HepG2 (cell line): ENCODE results near the gene PRSS53. TPM values are rescaled to one million over a fixed set of nuclear protein-coding genes. Genes with fewer than 3 reads are reported as not detected.

Experiments
- CHCHD3 ChIP-seq: sonication (generic); formaldehyde crosslinking; IDR thresholded peaks from 2 replicates; pipeline ENCODE4 v1.8.0; 2022; ENCODE audit warnings: mild to moderate bottlenecking, missing genetic modification reagents, moderate library complexity
- FOSL1 ChIP-seq: sonication (generic); formaldehyde crosslinking; IDR thresholded peaks from 2 replicates; pipeline ENCODE4 v1.9.0; 2021; ENCODE audit warnings: missing genetic modification reagents, borderline replicate concordance
- GABPA ChIP-seq, 2 experiments: IDR thresholded peaks; 2 replicates each; pipeline ENCODE4 v1.6.1; 2011 to 2016; ENCODE audit warnings: low read depth in 2 of 2, low read length in 1 of 2, missing biosample characterization in 1 of 2, missing genetic modification characterization in 1 of 2
- HMGA1 ChIP-seq: sonication (generic); formaldehyde crosslinking; conservative IDR thresholded peaks from 2 replicates; pipeline ENCODE4 v1.4.0; 2020; ENCODE audit warnings: missing genetic modification reagents
- HNF1B ChIP-seq: sonication (generic); formaldehyde crosslinking; IDR thresholded peaks from 2 replicates; pipeline ENCODE4 v1.5.1; 2020; ENCODE audit warnings: mild to moderate bottlenecking, moderate library complexity, missing genetic modification reagents
- JARID2 ChIP-seq: sonication (generic); formaldehyde crosslinking; IDR thresholded peaks from 2 replicates; pipeline ENCODE4 v1.8.1; 2023; ENCODE audit warnings: missing genetic modification reagents, inconsistent platforms; ENCODE audit not compliant: insufficient replicate concordance
- KDM5A ChIP-seq: fragments of 200-600 bp; sonication (generic); IDR thresholded peaks from 2 replicates; pipeline ENCODE4 v1.7.0; 2018; ENCODE audit warnings: antibody characterized with exemption, mild to moderate bottlenecking, low read length, borderline replicate concordance
- MXI1 ChIP-seq: IDR thresholded peaks from 3 replicates; pipeline ENCODE4 v1.6.1; 2012; ENCODE audit warnings: low read depth, low read length, inconsistent platforms, borderline replicate concordance
- NR1H2 ChIP-seq: sonication (generic); formaldehyde crosslinking; IDR thresholded peaks from 2 replicates; pipeline ENCODE4 v1.8.1; 2022; ENCODE audit warnings: low read depth, missing genetic modification reagents, borderline replicate concordance
- NRL ChIP-seq: sonication (generic); formaldehyde crosslinking; IDR thresholded peaks from 2 replicates; pipeline ENCODE4 v1.5.0; 2020; ENCODE audit warnings: missing genetic modification reagents, mild to moderate bottlenecking, moderate library complexity, borderline replicate concordance
- PTBP1 ChIP-seq: fragments of 200-400 bp; formaldehyde crosslinking; IDR thresholded peaks from 2 replicates; pipeline ENCODE4 v1.6.1; 2018; ENCODE audit warnings: low read length, low read depth; ENCODE audit not compliant: poor library complexity, severe bottlenecking
- RELA ChIP-seq: sonication (generic); formaldehyde crosslinking; IDR thresholded peaks from 2 replicates; pipeline ENCODE4 v1.4.0; 2020; ENCODE audit warnings: missing genetic modification reagents
- USF2 ChIP-seq, 2 experiments: sonication (generic) in 1 of 2; formaldehyde crosslinking in 1 of 2; IDR thresholded peaks; 2 replicates each; pipeline versions ENCODE4 v1.5.1 to v1.6.1; 2011 to 2020; ENCODE audit warnings: borderline replicate concordance in 1 of 2, low read depth in 1 of 2, low read length in 1 of 2, mild to moderate bottlenecking in 1 of 2, missing genetic modification reagents in 1 of 2, moderate library complexity in 1 of 2
- ZBTB26 ChIP-seq: IDR thresholded peaks from 2 replicates; pipeline ENCODE4 v1.6.1; 2016; ENCODE audit warnings: missing compliant biosample characterization, missing genetic modification reagents, borderline replicate concordance
- ZNF253 ChIP-seq: sonication (generic); formaldehyde crosslinking; IDR thresholded peaks from 2 replicates; pipeline ENCODE4 v1.8.0; 2022; ENCODE audit warnings: mild to moderate bottlenecking, missing genetic modification reagents, borderline replicate concordance
- ZNF460 ChIP-seq: sonication (generic); formaldehyde crosslinking; IDR thresholded peaks from 2 replicates; pipeline ENCODE4 v1.5.1; 2020; ENCODE audit warnings: missing genetic modification reagents, mild to moderate bottlenecking, borderline replicate concordance
- ZNF629 ChIP-seq: sonication (generic); formaldehyde crosslinking; conservative IDR thresholded peaks from 2 replicates; pipeline ENCODE4 v1.5.0; 2020; ENCODE audit warnings: missing genetic modification reagents
- ZNF747 ChIP-seq: sonication (generic); formaldehyde crosslinking; IDR thresholded peaks from 2 replicates; pipeline ENCODE4 v1.8.1; 2023; ENCODE audit warnings: missing genetic modification reagents, mild to moderate bottlenecking, borderline replicate concordance
- ZNF816 ChIP-seq: sonication (generic); formaldehyde crosslinking; IDR thresholded peaks from 2 replicates; pipeline ENCODE4 v1.8.0; 2022; ENCODE audit warnings: missing genetic modification reagents, mild to moderate bottlenecking, borderline replicate concordance
- polyA plus RNA-seq, 8 experiments: library from polyadenylated mRNA; depleted of rRNA in 3 of 8; stranded (reverse) in 7 of 8; unstranded in 1 of 8; fragments of >200 nt; fragmentation: Illumina TruSeq in 4 of 8; extraction: Trizol in 4 of 8; gene quantifications; 2 replicates each; pipeline versions ENCODE4 v1.2.1 to v1.2.3, GENCODE V29; 2011 to 2016; ENCODE audit warnings: low read depth in 4 of 8, missing spikeins in 1 of 8, mixed read lengths in 1 of 8; ENCODE audit not compliant: insufficient read depth in 1 of 8
- total RNA-seq, 5 experiments: library from RNA; depleted of rRNA; stranded (reverse); fragments of >200 nt; fragmentation: Illumina TruSeq; extraction: Trizol; gene quantifications; 2 replicates each; pipeline ENCODE4 v1.2.3, GENCODE V29; 2016; ENCODE audit warnings: low read depth in 1 of 5
- TF ChIP-seq, protein P1 (sequence below): sonication (generic); formaldehyde crosslinking; IDR thresholded peaks from 2 replicates; pipeline ENCODE4 v1.4.0; 2020; ENCODE audit warnings: missing genetic modification reagents

PRSS53 gene
- total and polyA plus RNA-seq, 2 of the 13 experiments (the other 11 are each of a cell fraction or from before 2014, with no cell fraction given) = 2.2 to 7.4 TPM

DNA sequence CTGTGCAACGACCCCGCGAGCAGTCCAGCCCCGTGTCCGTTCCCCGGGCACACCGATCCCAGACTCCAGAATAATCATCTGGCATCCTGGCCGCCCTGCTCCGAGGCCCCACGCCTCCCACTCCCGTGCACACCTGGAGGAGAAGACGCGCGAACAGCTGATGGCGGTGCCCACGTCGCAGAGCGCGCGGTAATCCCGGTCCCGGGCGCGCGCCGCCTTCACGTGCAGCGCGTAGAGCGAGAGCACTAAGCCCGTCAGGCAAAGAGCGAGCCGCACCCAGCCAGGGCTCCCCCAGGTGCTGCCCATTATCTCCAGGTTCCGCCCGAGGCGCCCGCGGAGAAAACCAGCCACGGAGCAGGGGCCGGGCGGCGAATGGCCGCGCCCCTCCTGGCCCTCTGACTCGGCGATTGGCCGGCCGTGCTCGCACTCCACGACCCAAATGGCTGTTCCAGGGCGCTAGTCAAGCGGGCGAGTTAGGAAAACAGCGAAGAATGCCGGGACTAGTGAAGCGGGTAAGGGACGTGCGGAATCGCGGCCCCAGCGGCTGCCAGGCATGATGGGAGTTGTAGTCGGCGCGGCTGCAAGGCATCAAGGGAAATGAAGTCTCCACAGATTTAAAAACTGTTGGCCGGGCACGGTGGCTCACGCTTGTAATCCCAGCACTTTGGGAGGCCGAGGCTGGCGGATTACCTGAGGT, 5.8 kb upstream of the PRSS53 start, which contains the start of gene VKORC1 (continued):
- peak; percentile 41; the same call in 1 of the 2 replicates for TF ChIP-seq ZBTB26 (CRISPR knock-in tag)
- peak; percentile 99 for TF ChIP-seq ZNF747 (CRISPR knock-in tag)
- peak; percentile 95 for TF ChIP-seq HNF1B (CRISPR knock-in tag)
- TF ChIP-seq USF2 (IDR thresholded peaks at IDR 0.05; ENCODE audit: low read depth, low read length) = no peak
- peak; percentile 51; the same call in 1 of the 2 replicates for TF ChIP-seq USF2 (CRISPR knock-in tag; IDR thresholded peaks at IDR 0.05; ENCODE audit: borderline replicate concordance)
- no peak for TF ChIP-seq FOSL1 (CRISPR knock-in tag)
- TF ChIP-seq ZNF629 (CRISPR knock-in tag) = no peak; the same call in 1 of the 2 replicates
- TF ChIP-seq NR1H2 (CRISPR knock-in tag) = 0 out of 2 replicates have a peak, but pooled peaks have one; percentile 28
- TF ChIP-seq, protein P1, sequence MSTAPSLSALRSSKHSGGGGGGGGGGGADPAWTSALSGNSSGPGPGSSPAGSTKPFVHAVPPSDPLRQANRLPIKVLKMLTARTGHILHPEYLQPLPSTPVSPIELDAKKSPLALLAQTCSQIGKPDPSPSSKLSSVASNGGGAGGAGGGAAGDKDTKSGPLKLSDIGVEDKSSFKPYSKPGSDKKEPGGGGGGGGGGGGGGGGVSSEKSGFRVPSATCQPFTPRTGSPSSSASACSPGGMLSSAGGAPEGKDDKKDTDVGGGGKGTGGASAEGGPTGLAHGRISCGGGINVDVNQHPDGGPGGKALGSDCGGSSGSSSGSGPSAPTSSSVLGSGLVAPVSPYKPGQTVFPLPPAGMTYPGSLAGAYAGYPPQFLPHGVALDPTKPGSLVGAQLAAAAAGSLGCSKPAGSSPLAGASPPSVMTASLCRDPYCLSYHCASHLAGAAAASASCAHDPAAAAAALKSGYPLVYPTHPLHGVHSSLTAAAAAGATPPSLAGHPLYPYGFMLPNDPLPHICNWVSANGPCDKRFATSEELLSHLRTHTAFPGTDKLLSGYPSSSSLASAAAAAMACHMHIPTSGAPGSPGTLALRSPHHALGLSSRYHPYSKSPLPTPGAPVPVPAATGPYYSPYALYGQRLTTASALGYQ = peak; percentile 80
- 0 out of 2 replicates have a peak, but pooled peaks have one; percentile 38 for TF ChIP-seq ZNF816 (CRISPR knock-in tag)
- 0 out of 2 replicates have a peak, but pooled peaks have one; percentile 24 for TF ChIP-seq KDM5A
- no peak for TF ChIP-seq PTBP1
- peak; percentile 59 for TF ChIP-seq GABPA (IDR thresholded peaks at IDR 0.05; ENCODE audit: low read depth, low read length)
- TF ChIP-seq GABPA (CRISPR knock-in tag; IDR thresholded peaks at IDR 0.05; ENCODE audit: low read depth) = peak; percentile 87
- peak; percentile 73; the same call in 1 of the 2 replicates for TF ChIP-seq NRL
- TF ChIP-seq ZNF460 = peak; percentile 98
- TF ChIP-seq MXI1 = peak; percentile 85; the same call in 1 of the 3 replicates
- TF ChIP-seq ZNF253 (CRISPR knock-in tag) = peak; percentile 71; the same call in 1 of the 2 replicates
- 0 out of 2 replicates have a peak, but pooled peaks have one; percentile 40 for TF ChIP-seq RELA (CRISPR knock-in tag)
- no peak for TF ChIP-seq HMGA1 (CRISPR knock-in tag)
- 0 out of 2 replicates have a peak, but pooled peaks have one; percentile 64 for TF ChIP-seq CHCHD3
- TF ChIP-seq JARID2 (CRISPR knock-in tag) = peak; percentile 37
